ENCODE results near the gene AP1M2.
"Not testable (repeated sequence)": the region's sequence is repeated elsewhere in the genome, so short reads cannot be mapped to it uniquely, and the experiment has no call there.

Gene AP1M2

GRCh38 chr19:10560154-10560553 is 27.0 kb downstream of the AP1M2 start:
- no peak for DNase-seq

GRCh38 chr19:10557603-10558197 is 29.4 kb downstream of the AP1M2 start:
- DNase-seq = no peak

GRCh38 chr19:10555610-10555973 is 31.5 kb downstream of the AP1M2 start:
- peak; percentile 30 to 44 (median 38) for DNase-seq

- DNase-seq = peak in 2 of 3 donors; percentile 13 to 15
Measured at GRCh38 chr19:10554760-10555609, 32.1 kb downstream of the AP1M2 start.

- DNase-seq = no peak
Measured at GRCh38 chr19:10553943-10554381, 33.1 kb downstream of the AP1M2 start.

- no peak for DNase-seq
Measured at GRCh38 chr19:10553087-10553667, 33.9 kb downstream of the AP1M2 start.

GRCh38 chr19:10552510-10553053 is 34.5 kb downstream of the AP1M2 start:
- DNase-seq = peak; percentile 17 to 30 (median 22)

- peak; percentile 45 to 58 (median 54) for DNase-seq
Measured at GRCh38 chr19:10551698-10552301, 35.3 kb downstream of the AP1M2 start.

GRCh38 chr19:10551006-10551405 is 36.1 kb downstream of the AP1M2 start:
- not testable (repeated sequence) for DNase-seq

- DNase-seq = no peak
Measured at GRCh38 chr19:10550336-10550735, 36.8 kb downstream of the AP1M2 start.

- no peak for DNase-seq
Measured at GRCh38 chr19:10549733-10550132, 37.4 kb downstream of the AP1M2 start.

- no peak for DNase-seq
Measured at GRCh38 chr19:10548746-10549276, 38.3 kb downstream of the AP1M2 start.

- no peak for DNase-seq
Measured at GRCh38 chr19:10546817-10547216, 40.3 kb downstream of the AP1M2 start.

GRCh38 chr19:10544753-10545251 is 42.3 kb downstream of the AP1M2 start:
- peak in 1 of 3 donors; percentile 15 for DNase-seq

- DNase-seq = peak; percentile 26 to 54 (median 32)
Measured at GRCh38 chr19:10544242-10544752, 42.8 kb downstream of the AP1M2 start.

- peak; percentile 73 to 93 (median 89) for DNase-seq
Measured at GRCh38 chr19:10543420-10544241, 43.5 kb downstream of the AP1M2 start, which contains the start of gene ATG4D. TSS of gene ATG4D (plus strand) at chr19:10543904. CDS start at chr19:10544091, 187 bp downstream.

GRCh38 chr19:10543059-10543419 is 44.1 kb downstream of the AP1M2 start:
- DNase-seq = no peak

- peak in 2 of 3 donors; percentile 19 to 43 for DNase-seq
Measured at GRCh38 chr19:10539016-10539415, 48.1 kb downstream of the AP1M2 start.

- peak; percentile 46 to 66 (median 50) for DNase-seq
Measured at GRCh38 chr19:10538204-10538983, 48.7 kb downstream of the AP1M2 start.

- no peak for DNase-seq
Measured at GRCh38 chr19:10537668-10538067, 49.4 kb downstream of the AP1M2 start.

GRCh38 chr19:10535613-10536012 is 51.5 kb downstream of the AP1M2 start:
- DNase-seq = no peak

Data from suppressor macrophage treated with lipopolysaccharide for 1 hour (primary cell).